K562 (cell line): ENCODE data around the gene STAT6. TPM values are rescaled to one million over a fixed set of nuclear protein-coding genes. Genes with fewer than 3 reads are reported as not detected.

Experiments used
- ATF1 ChIP-seq, 2 experiments: fragments of 450-650 bp in 1 of 2; IDR thresholded peaks; 2 replicates each; pipeline ENCODE4 v1.6.1; 2016; ENCODE audit warnings: missing compliant biosample characterization in 1 of 2, missing genetic modification characterization in 1 of 2
- ATF2 ChIP-seq: sonication (generic); formaldehyde crosslinking; IDR thresholded peaks from 2 replicates; pipeline ENCODE4 v1.8.1; 2022; ENCODE audit warnings: missing genetic modification reagents
- ATF4 ChIP-seq: fragments of 450-650 bp; formaldehyde crosslinking; IDR thresholded peaks from 2 replicates; pipeline ENCODE4 v1.4.0; 2022; ENCODE audit warnings: mild to moderate bottlenecking, moderate library complexity
- FIP1L1 ChIP-seq: fragments of 200-400 bp; formaldehyde crosslinking; IDR thresholded peaks from 2 replicates; pipeline ENCODE4 v1.6.1; 2018; ENCODE audit warnings: mild to moderate bottlenecking, low read depth, low read length; ENCODE audit not compliant: poor library complexity, severe bottlenecking
- IRF9 ChIP-seq: fragments of 450-650 bp; IDR thresholded peaks from 2 replicates; pipeline ENCODE4 v1.6.1; 2016; ENCODE audit warnings: missing biosample characterization, missing genetic modification characterization
- NELFE ChIP-seq: IDR thresholded peaks from 2 replicates; pipeline ENCODE4 v1.6.1; 2011; ENCODE audit warnings: mild to moderate bottlenecking; ENCODE audit not compliant: insufficient read depth, insufficient read length
- PML ChIP-seq: IDR thresholded peaks from 2 replicates; pipeline ENCODE4 v1.6.1; 2012; ENCODE audit warnings: low read length, inconsistent platforms
- ZBTB26 ChIP-seq: fragments of 450-650 bp; formaldehyde crosslinking; IDR thresholded peaks from 2 replicates; pipeline ENCODE4 v1.4.0; 2022; ENCODE audit warnings: missing genetic modification characterization
- ZEB2 ChIP-seq: fragments of 450-650 bp; IDR thresholded peaks from 2 replicates; pipeline ENCODE4 v1.6.1; 2016
- ZHX1 ChIP-seq: fragments of 150-350 bp; conservative IDR thresholded peaks from 2 replicates; pipeline ENCODE4 v1.6.1; 2014; ENCODE audit warnings: low read length
- ZNF232 ChIP-seq: sonication (generic); formaldehyde crosslinking; IDR thresholded peaks from 2 replicates; pipeline ENCODE4 v1.8.0; 2022; ENCODE audit warnings: mild to moderate bottlenecking, missing genetic modification reagents
- ZNF280B ChIP-seq: fragments of 250-450 bp; sonication (Bioruptor Pico); IDR thresholded peaks from 2 replicates; pipeline ENCODE4 v1.5.1; 2021; ENCODE audit warnings: mild to moderate bottlenecking
- ZNF445 ChIP-seq: fragments of 250-450 bp; sonication (Bioruptor Pico); IDR thresholded peaks from 2 replicates; pipeline ENCODE4 v1.4.0; 2020; ENCODE audit warnings: low read depth, mild to moderate bottlenecking, moderate library complexity
- ZNF764 ChIP-seq: fragments of 250-450 bp; sonication (Bioruptor Pico); IDR thresholded peaks from 2 replicates; pipeline ENCODE4 v1.4.0; 2020; ENCODE audit warnings: low read depth, mild to moderate bottlenecking, moderate library complexity
- ZNF77 ChIP-seq: fragments of 250-450 bp; sonication (Bioruptor Pico); IDR thresholded peaks from 2 replicates; pipeline ENCODE4 v1.5.0; 2020
- polyA plus RNA-seq, 8 experiments: library from polyadenylated mRNA; depleted of rRNA in 4 of 8; stranded (reverse) in 5 of 8; unstranded in 3 of 8; fragments of >200 nt; fragmentation: Nextera tagmentation in 2 of 8; fragmentation: Illumina TruSeq in 1 of 8; extraction: Ambion mirVana in 2 of 8; extraction: Trizol in 1 of 8; gene quantifications; 2 replicates each; pipeline versions ENCODE4 v1.2.1 to v1.2.3, GENCODE V29; 2011 to 2014; ENCODE audit warnings: inconsistent platforms in 1 of 8, missing spikeins in 1 of 8
- total RNA-seq, 7 experiments: library from RNA; depleted of rRNA in 6 of 7; stranded (reverse); fragments of >200 nt in 6 of 7; fragmentation: Illumina TruSeq in 2 of 7; extraction: Trizol in 2 of 7; gene quantifications; 2 replicates each; pipeline versions ENCODE4 v1.2.1 to v1.2.3, GENCODE V29; 2011 to 2021; ENCODE audit warnings: low replicate concordance in 1 of 7

Gene STAT6
- total and polyA plus RNA-seq, 9 of the 15 experiments (the other 6 are each of a cell fraction or from before 2014, with no cell fraction given), result 2.4 to 49.5 (median 26.5) TPM

- TF ChIP-seq ZHX1 (no peak), NELFE (no peak), ATF4 (CRISPR knock-in tag) (no peak), ATF1 (CRISPR knock-in tag; IDR thresholded peaks at IDR 0.05) (no peak), ATF1 (tag; IDR thresholded peaks at IDR 0.05) (peak; percentile 68), PML (no peak), ZEB2 (no peak), ZNF445 (CRISPR knock-in tag) (0 out of 2 replicates have a peak, but pooled peaks have one; percentile 19), ZBTB26 (no peak), ZNF77 (CRISPR knock-in tag) (no peak), ZNF232 (CRISPR knock-in tag) (no peak), IRF9 (tag) (no peak), ATF2 (CRISPR knock-in tag) (no peak), ZNF280B (no peak), ZNF764 (no peak), FIP1L1 (no peak)
Measured at GRCh38 chr12:57088354-57089270, 22.6 kb downstream of the STAT6 start, which contains the start of gene NAB2 (continued).
